OCI-LY3 (cell line): Measurements from ENCODE around the gene ZP2.
A peak's percentile ranks its signal among the peaks of the same experiment; 100 is the strongest.

ENCODE experiments used
- H2AFZ ChIP-seq: fragments of 200-600, 300-600 bp; shearing (Covaris generic); 2 replicates; pipeline ENCODE4 v1.6.0; 2014; ENCODE audit warnings: antibody characterized with exemption, low read depth, low read length
- H3K27ac ChIP-seq: fragments of 200-600, 300-600 bp; sonication (generic); 2 replicates; pipeline ENCODE4 v1.5.1; 2014; ENCODE audit warnings: mild to moderate bottlenecking, low read length, moderate library complexity, mixed read lengths
- H3K27me3 ChIP-seq: fragments of 200-600, 300-600 bp; sonication (generic); 2 replicates; pipeline ENCODE4 v1.6.1; 2014; ENCODE audit warnings: low read depth, low read length, mixed read lengths
- H3K36me3 ChIP-seq: fragments of 200-600, 300-600 bp; sonication (generic); replicated peaks from 2 replicates; pipeline ENCODE3; 2014; ENCODE audit warnings: low read depth, low read length, mixed read lengths
- H3K4me1 ChIP-seq: fragments of 300-600, 200-600 bp; sonication (generic); 2 replicates; pipeline ENCODE4 v1.6.1; 2014; ENCODE audit warnings: low read length, mixed read lengths
- H3K4me2 ChIP-seq: fragments of 200-600, 300-600 bp; sonication (generic); 2 replicates; pipeline ENCODE4 v1.6.1; 2014; ENCODE audit warnings: low read length, mixed read lengths
- H3K4me3 ChIP-seq: fragments of 300-600, 200-600 bp; sonication (generic); 2 replicates; pipeline ENCODE4 v1.5.1; 2014; ENCODE audit warnings: antibody characterized with exemption, mild to moderate bottlenecking, low read length, moderate library complexity
- H3K79me2 ChIP-seq: fragments of 300-600, 200-600 bp; shearing (Covaris generic); 2 replicates; pipeline ENCODE4 v1.6.1; 2014; ENCODE audit warnings: mild to moderate bottlenecking, low read length, mixed read lengths
- H3K9ac ChIP-seq: fragments of 300-600, 200-600 bp; shearing (Covaris generic); 2 replicates; pipeline ENCODE4 v1.6.0; 2014; ENCODE audit warnings: mild to moderate bottlenecking, low read length, moderate library complexity
- H3K9me3 ChIP-seq: fragments of 200-600, 300-600 bp; shearing (Covaris generic); 2 replicates; pipeline ENCODE4 v1.6.1; 2014; ENCODE audit warnings: low read length, mixed read lengths; ENCODE audit not compliant: insufficient read depth
- H4K20me1 ChIP-seq: fragments of 200-600, 300-600 bp; sonication (generic); 2 replicates; pipeline ENCODE4 v1.6.1; 2016; ENCODE audit warnings: low read length, mixed read lengths; ENCODE audit not compliant: insufficient read depth
- EZH2phosphoT487 ChIP-seq: fragments of 200-600 bp; shearing (Covaris generic); IDR thresholded peaks from 2 replicates; pipeline ENCODE4 v1.6.1; 2018; ENCODE audit warnings: antibody characterized with exemption, mixed run types, low read depth
- TF ChIP-seq, protein P1 (sequence below): fragments of 200-600, 300-600 bp; sonication (generic); IDR thresholded peaks from 2 replicates; pipeline ENCODE4 v1.5.1; 2014; ENCODE audit warnings: antibody characterized with exemption, low read length, low read depth

ZP2 gene

GRCh38 chr16:21211486-21211885, at the start of gene ZP2:
ZP2 (minus strand) TSS chr16:21211574; CDS start chr16:21211547, 27 bp downstream.
- no peak within 1 kb of the TSS for H3K4me2 ChIP-seq
- no peak within 1 kb of the TSS for H2AFZ ChIP-seq
- no peaks in the 10 kb centered on the region for H3K9me3 ChIP-seq
- no peak within 1 kb of the TSS for H3K9ac ChIP-seq
- TF ChIP-seq, protein P1, sequence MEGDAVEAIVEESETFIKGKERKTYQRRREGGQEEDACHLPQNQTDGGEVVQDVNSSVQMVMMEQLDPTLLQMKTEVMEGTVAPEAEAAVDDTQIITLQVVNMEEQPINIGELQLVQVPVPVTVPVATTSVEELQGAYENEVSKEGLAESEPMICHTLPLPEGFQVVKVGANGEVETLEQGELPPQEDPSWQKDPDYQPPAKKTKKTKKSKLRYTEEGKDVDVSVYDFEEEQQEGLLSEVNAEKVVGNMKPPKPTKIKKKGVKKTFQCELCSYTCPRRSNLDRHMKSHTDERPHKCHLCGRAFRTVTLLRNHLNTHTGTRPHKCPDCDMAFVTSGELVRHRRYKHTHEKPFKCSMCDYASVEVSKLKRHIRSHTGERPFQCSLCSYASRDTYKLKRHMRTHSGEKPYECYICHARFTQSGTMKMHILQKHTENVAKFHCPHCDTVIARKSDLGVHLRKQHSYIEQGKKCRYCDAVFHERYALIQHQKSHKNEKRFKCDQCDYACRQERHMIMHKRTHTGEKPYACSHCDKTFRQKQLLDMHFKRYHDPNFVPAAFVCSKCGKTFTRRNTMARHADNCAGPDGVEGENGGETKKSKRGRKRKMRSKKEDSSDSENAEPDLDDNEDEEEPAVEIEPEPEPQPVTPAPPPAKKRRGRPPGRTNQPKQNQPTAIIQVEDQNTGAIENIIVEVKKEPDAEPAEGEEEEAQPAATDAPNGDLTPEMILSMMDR: no peak
- TF ChIP-seq EZH2phosphoT487: no peak
- peaks cover 9% of the 10 kb centered on the region; the same call in 1 of the 2 replicates for H3K27me3 ChIP-seq
- no peak within 1 kb of the TSS for H3K27ac ChIP-seq
- no peak within 1 kb of the TSS for H3K4me3 ChIP-seq
- H3K4me1 ChIP-seq: no peaks in the 10 kb centered on the region
- no peaks in the 10 kb centered on the region for H3K79me2 ChIP-seq
- H4K20me1 ChIP-seq: no peaks in the 10 kb centered on the region
- no peaks in the 10 kb centered on the region for H3K36me3 ChIP-seq

- Histone ChIP-seq H3K79me2 (no peaks in the 10 kb centered on the region), H3K9ac (no peak overlapping the region), H3K4me3 (no peak overlapping the region), H3K9me3 (no peaks in the 10 kb centered on the region), H3K36me3 (no peaks in the 10 kb centered on the region), H3K4me1 (no peaks in the 10 kb centered on the region), H2AFZ (no peak overlapping the region), H3K27me3 (0 out of 2 replicates have a peak, but pooled peaks cover 12% of the 10 kb centered on the region), H4K20me1 (no peaks in the 10 kb centered on the region), H3K4me2 (no peak overlapping the region), H3K27ac (no peak overlapping the region)
- TF ChIP-seq, protein P1: no peak
- TF ChIP-seq EZH2phosphoT487: no peak
Observed at GRCh38 chr16:21257284-21257683, 45.9 kb upstream of the ZP2 start.

DNA sequence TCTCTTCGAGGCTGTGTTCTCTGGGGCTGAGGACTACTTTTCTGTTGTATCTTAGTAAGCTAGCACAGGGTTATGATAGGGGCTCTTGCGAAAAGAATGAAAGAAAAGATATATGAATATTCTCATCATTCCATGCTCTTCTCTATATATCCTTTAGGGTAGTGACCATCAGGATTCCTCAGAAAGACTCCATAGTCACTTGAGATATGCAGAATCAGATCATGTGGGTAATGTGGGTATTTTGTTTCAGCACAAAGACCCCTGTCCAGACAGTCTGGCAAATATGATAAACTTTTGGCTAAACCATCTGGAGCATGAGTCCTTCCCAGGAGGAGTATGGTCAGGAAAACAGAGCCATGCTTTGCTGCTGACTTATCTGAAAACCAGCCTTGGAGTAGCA, 45.3 kb upstream of the ZP2 start:
- H4K20me1 ChIP-seq: no peaks in the 10 kb centered on the region
- no peak overlapping the region for H3K9ac ChIP-seq
- H3K9me3 ChIP-seq: no peaks in the 10 kb centered on the region
- no peaks in the 10 kb centered on the region for H3K4me1 ChIP-seq
- no peak overlapping the region for H3K4me3 ChIP-seq
- H2AFZ ChIP-seq: no peak overlapping the region
- H3K79me2 ChIP-seq: no peaks in the 10 kb centered on the region
- H3K27ac ChIP-seq: no peak overlapping the region
- 0 out of 2 replicates have a peak, but pooled peaks cover 12% of the 10 kb centered on the region for H3K27me3 ChIP-seq
- no peak overlapping the region for H3K4me2 ChIP-seq
- H3K36me3 ChIP-seq: no peaks in the 10 kb centered on the region
- no peak for TF ChIP-seq EZH2phosphoT487
- TF ChIP-seq, protein P1: no peak

DNA sequence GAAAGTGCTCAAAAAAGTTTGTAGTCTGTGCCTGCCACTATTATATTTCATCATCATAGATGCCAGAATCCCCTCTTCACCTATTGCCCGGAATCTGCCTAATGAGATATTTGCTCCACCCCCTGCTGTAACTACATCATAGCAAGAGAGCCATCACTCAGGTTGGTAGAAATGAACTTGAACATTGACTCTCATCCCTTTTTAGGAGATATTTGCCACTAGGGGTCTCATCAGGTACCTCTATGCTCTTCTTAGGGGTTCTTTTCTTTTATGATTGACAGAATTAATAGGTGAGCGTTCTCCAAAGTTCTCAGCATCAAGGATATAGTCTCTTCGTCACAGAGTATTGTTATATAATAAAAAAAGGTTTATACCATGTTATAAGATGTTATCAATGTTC, 42.1 kb upstream of the ZP2 start:
- TF ChIP-seq, protein P1: peak; percentile 23
- TF ChIP-seq EZH2phosphoT487: no peak
- Histone ChIP-seq H3K4me1 (peaks cover 6% of the 10 kb centered on the region), H3K36me3 (no peaks in the 10 kb centered on the region), H3K9ac (no peak overlapping the region), H3K79me2 (no peaks in the 10 kb centered on the region), H3K4me3 (no peak overlapping the region), H3K4me2 (no peak overlapping the region), H3K27ac (no peak overlapping the region), H2AFZ (no peak overlapping the region), H3K9me3 (no peaks in the 10 kb centered on the region), H4K20me1 (no peaks in the 10 kb centered on the region), H3K27me3 (peaks cover 36% of the 10 kb centered on the region)
